Raji (cell line): ENCODE measurements around the gene PHACTR3.

Source experiments
- POLR2A ChIP-seq: IDR thresholded peaks from 2 replicates; pipeline ENCODE4 v1.6.1; 2011; ENCODE audit warnings: low read depth, low read length, control low read depth; ENCODE audit not compliant: insufficient read depth

Gene PHACTR3

DNA sequence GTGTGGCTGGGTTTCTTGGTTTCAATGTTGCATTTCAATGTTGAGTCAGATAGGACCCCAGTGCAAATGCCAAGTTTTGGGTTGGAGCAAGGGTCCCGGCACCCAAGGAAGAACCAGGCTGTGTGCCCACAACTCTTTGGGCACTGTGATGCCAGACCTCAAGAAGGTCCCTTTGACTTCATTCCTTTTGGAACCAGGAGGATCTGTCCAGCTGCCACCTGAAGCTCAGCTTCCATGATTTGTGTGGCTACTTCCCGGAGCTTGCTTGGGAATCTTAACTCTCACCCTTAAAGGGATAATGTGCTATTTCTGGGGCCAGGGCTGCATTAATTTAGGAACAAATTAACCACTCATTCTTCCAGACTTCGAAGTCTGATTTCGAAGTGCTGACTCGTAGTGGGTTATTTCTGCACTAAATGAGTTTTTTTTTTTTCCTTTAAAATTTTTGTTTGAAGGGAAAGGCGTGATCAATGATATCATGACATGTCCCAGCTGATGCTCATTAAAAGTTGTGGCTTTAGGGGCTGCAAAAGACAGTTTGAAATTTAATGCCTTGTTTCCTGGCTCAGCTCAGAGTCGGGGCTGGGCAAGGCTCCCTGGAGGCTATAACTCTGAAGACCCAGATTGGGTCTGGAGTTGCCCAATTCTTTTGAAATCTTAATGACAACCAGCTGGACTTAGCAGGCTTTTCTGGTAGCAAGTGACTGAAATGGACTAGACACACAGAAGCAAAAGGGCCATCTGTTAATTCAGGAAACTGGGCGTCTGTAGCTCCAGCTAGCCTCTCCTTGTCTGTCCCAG lies 24.0 kb upstream of the PHACTR3 start:
- TF ChIP-seq POLR2A = no peak

DNA sequence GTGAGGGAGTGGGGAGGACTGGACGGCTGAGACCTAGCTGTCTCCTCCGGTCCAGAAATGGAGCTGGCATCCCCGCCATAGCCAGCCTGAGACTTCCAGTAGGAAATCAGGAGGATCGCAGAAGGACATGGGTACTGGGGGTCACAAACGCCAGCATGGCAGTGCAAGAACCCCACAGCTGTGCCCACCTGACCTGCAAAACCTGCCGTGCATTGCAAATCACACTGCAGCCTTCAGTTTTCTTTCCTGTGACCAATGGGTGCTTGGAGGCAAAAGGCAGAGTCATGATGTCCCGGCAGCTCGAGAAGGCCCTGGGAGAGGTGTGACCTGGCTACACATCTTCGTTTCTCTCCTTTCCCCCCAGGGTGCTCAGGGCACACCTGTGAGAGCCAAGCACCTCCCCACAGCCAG lies 23.3 kb upstream of the PHACTR3 start:
- TF ChIP-seq POLR2A = no peak

DNA sequence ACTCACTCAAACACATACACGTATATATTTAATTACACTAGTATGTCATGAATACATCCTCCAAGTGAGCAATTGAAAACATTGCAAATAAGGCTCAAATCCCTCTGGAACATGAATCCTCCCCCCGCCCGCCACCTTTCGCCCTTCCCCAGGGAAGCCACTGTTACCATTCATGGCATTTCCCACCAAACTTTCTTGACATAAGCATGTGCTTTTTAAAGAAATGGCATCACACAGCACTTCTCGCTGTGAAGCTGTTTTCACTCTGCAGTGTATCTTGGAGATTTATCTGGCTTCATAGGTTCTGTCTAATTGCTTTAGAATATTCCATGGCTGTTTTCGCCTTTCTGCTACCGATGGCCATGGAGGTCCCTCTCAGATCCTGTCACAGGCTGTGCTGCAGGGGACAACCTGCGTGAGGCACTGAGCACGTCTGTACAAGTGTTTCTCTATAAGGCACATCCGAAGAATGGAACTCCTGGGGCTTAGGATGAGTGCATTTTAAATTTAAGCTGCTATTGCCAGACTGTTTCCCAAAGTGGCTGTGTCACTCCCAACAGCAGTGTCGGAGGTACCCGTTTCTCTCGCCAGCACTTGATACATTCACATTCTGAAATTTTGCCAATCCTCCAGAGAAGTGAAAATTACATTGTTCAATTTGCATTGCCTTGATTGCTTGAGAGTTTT lies 22.2 kb upstream of the PHACTR3 start:
- TF ChIP-seq POLR2A = no peak

DNA sequence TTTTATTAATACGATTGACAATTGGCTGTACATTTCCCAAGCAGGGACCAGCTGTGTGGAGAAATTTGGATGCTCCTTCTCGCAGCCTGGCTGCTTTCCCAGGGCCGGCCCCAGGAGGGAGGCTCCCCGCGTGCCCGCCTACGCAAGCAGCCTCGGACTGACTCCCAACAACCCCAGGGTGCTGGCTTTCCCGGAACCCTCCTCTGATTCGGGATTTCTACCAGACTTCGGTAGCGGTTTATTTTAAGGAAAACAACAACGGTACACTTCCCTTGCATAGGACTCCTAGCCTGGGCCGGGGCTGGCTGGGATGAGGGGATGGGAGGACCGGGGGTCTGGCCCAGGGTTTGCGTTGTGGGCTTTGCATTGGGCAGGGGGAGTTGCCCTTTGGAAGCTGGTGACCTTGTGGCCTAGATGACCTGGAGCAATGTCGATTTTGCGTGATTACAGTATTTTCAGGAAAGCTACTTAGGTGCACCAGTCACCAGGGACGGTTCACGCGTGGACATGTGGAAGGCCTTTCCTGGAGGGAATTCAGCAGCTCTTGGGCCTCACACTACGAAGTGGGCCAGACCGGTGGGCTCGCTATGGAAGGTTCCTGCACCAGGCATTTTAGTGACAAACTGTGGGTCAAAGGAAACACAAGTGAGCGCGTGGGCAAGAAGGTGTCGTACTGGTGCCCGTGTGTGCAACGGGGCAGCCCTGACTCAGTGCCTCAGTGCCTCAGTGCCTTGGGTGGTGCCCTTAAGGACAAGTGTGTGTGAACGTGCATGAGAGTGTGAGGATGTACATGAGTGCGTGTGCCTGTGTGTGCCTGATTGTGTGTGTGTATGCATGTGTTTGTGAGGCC lies 20.7 kb upstream of the PHACTR3 start:
- no peak for TF ChIP-seq POLR2A

DNA sequence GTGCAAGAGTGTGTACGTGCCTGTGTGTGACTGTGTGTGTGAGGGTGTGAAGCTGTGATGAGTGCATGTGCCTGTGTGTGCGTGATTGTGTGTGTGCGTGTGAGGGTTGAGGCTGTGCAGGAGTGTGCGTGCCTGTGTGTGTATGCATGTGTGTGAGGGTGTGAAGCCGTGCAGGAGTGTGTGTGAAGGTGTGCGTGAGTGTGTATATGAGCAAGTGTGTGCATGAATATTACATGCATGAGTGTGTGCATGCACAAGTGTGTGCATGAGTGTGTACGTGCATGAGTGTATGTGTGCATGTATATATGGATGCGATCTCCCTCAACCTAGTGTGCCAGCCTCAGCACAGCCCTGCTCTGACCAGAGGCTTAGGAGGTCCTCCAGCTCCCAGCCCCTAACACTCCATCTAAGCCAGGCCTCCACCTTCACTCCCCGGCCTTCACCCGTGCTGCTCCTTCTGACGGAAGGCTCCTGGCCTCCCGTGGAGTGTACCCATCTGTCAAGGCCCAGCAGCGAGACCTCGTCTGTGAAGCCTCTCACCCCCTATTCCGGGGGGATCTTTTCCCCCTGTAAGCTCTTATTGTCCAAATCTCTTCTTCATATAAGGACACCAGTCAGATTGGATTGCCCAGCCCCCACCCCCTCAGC lies 19.9 kb upstream of the PHACTR3 start:
- no peak for TF ChIP-seq POLR2A

DNA sequence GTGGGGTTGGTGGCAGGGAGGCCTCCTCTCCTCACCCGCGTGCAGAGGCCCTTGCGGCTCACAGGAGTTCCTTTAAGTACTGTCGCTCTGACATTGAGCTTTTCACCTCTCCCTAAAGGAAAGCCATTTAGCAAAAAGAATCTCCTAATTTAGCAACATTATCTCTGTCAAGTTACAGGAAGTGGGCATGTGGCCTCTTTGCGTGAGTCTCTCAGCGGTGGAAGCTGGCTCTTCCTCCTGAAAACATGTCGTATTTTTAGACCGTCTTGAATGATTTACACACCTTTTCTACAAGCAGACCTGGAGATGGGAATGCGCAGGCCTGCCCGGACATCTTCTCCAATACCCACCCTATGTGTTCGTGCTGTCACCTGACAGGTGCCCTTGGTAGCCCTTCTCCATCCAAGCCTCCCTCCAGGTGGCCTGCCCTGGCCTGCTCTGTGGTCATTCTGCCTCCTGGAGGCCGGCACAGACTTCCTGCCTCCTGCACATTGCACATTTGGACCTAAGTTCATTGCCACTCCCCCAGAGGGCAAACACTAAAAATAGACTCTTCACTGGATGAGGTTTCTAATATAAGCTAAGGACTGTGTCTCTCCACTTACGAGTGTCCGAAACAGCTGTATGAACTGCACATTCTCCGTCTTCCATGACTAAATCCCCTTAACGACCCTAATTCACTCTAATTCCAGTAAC lies 18.5 kb upstream of the PHACTR3 start:
- no peak for TF ChIP-seq POLR2A

DNA sequence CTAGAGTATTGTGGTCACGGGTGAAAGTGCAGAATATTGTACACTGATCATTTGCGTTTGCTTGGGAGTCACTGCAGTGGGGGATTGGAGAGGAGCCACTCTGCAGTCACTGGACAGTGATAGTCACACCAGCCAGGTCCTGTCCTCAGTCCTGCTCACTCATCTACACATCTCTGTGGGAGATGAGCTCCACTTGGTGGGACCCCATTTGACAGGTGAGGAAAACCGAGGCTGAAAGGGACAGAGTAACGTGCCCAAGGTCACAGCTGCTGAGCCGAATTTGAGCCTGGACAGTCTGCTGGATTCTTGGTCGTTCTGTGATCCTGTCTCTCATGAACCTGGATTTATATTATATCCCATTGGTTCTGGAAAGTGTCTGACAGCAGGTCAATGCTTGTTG lies 17.7 kb upstream of the PHACTR3 start:
- no peak for TF ChIP-seq POLR2A

DNA sequence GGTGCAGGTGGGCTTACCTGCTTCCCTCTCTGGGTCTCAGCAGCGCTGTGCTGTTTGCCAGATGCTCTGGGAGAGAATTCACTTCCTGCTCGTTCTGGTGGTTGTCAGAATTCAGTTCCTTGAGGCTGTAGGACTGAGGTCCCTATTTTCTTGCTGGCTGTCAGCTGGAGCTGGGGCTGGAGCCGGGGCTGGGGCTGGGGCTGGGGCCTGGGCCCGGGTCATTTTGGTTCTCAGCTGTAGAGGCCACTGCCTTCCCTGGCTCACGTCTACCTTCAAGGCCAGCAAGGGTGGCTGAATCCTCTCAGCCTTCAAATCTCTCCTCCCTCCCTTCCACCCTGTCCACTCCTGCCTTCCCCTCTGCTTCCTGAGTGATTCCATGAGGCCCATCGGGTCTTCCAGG lies 16.8 kb upstream of the PHACTR3 start:
- no peak for TF ChIP-seq POLR2A

DNA sequence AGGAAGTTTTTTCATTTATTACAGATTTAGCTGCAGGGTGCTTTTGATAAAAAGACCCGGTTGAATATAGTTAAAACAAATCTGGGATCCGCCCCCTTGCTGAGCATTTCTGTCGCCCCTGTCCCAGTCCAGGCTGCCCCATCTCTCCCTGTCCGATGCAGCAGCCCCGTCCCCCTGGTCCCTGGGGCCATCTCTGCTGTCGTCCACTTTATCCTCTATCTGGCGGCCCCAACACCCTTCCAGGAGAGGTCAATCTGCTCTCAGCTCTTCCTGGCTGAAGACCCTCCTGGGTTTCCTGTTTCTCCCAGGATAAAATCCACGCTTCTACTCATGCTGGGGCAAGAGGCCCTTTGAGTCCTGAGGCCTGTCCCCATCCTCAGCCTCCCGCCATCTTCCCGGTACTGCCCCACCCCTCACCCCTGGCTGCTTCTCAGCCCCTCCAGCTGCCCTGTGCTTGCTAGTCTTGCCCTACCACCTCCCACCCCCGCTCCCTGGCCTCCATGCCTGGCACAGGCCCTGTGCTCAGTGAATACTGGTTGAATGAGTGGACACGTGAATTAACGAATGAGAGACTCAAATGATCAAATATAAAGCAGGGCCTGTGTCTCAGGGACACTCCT lies 16.0 kb upstream of the PHACTR3 start:
- no peak for TF ChIP-seq POLR2A

DNA sequence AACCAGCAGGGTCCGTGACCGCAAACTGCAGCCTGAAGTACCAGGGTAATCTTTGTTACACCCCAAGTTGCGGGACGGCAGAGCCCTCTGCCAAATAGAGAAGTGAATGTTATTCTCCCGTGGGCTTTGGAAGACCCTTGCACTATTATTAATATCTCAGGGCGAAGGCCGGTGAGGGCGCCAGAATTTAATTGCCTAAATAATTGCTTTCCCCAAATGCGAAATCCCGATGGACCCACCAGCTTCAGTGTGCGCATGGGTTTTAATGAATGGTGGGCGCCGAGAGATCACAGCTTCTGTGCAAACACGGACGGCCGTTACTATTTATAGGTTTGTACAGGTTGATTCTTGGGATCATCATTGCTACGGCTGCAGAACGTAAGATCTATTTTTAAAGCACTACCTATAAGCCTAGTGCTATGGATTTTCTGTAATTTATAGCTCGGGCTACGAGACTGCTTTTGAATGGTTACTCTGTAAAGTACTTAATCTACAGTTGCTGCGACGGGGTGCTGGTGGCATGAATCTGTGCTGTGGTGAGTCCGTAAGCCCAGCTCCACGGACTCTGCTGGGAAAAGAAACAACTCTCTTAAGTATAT lies 15.2 kb upstream of the PHACTR3 start:
- TF ChIP-seq POLR2A = no peak

DNA sequence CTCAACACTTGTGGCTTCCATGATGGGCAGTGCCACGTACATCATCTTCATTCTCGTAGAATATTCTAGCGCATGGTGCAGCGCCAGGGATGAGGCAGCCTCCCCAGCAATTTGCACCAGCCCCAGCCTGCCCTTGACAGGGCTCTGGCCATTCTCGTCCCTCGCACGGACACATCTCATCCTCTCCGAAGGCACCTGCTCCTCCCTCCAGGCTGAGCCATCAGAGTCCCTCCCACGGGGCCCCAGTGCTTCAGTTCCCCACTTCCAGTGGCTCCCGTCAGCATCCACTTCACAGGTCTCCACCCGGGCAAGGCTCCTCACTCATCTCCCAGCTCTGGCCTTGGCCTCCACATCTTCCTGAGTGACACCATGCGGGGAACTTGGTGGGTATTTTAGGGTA lies 13.3 kb upstream of the PHACTR3 start:
- no peak for TF ChIP-seq POLR2A

DNA sequence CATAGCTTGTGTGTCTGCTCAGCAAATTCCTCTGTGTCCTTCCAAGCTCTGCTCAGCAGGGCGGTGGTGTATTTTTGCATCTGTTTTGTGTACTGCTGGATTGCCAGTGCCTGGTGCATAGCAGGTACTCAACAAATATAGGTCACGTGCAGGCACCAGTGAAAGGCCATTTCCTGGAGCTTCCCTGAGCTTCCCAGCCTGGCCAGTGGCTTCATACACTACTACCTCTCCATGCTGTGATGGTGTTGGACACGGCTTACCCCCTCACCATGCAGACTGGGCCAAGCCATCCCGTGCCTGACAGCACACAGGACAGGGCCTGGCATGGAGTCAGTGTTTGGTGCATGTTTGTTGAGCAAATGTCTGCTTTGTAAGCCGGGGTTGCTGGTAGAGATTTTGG lies 7.7 kb upstream of the PHACTR3 start:
- TF ChIP-seq POLR2A = no peak

DNA sequence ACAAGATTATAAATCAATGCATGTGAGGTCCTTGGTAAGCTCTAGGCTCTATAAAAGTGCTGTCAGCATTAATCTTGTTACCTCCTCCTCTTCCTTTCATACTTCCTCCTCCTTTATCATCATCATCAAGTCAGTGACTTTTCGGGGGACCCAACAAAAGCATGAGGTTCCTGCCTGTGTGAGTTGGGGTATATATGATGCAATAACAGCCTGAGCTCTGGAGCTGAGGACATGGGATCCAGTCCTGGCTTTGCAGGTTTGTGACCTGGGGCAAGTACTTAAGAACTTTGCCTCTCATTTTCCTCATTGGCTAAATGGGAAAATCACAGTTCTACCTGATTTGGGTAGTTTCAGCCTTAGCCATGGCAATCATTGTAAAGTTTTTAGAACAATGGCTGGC lies 7.1 kb upstream of the PHACTR3 start:
- TF ChIP-seq POLR2A = no peak

DNA sequence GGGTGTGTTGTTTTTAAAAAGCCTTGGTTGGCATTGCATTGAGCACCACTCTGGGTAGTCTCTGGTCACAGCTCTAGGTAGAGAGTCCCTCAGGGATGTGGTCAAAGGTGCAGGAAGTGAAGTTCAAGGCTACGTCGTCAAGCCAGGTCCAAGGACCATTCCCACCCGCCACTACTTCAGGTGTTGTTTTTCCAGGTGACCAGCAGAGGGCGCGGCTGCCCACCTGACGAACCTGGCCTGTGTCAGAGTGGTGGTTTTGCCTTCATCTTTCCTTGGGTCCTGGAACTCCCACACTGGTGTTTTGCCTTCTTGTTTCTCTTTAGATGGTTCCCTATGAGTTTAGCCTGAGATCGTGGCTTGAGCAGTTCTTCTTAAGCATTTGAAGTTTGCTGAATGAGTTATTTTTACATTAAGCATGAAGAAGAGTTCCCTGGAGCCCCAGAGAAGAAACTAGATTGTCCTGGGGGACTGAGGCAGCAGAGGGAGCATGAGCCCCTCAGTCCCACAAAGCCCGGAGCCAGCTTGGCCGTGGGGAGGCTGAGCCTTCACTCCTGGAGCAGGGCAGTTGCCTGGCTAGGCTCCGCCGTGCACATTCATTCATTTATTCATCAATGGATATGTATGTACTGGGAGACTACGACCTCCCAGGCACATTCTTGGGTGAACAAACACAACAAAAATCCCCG lies 5.6 kb upstream of the PHACTR3 start:
- TF ChIP-seq POLR2A = no peak

DNA sequence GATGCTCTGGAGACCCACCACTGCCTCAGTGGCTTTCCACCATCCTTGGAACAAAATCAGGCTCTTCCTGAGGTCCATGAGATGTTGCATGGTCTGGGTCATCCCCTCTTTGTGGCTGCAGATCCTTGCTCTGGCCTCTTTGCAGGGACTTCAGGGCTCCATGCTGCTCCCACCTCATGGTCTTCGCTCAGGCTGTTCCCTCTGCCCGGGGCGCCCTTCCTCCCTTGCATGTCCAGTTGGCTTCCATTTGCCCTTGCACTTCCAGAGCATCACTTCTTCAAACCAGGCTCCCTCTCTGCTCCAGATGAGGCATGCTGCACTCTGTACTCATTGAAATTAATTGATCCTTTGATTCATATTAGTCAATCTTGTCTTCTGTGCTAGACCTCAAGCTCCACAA lies 4.4 kb upstream of the PHACTR3 start:
- TF ChIP-seq POLR2A = no peak
